Stromal cell of bone marrow (primary cell): ENCODE data around the gene SETSIP.
A peak's percentile ranks its signal among the peaks of the same experiment; 100 is the strongest.
"Not testable (repeated sequence)": the region's sequence is repeated elsewhere in the genome, so short reads cannot be mapped to it uniquely, and the experiment has no call there.

Experiments used
- DNase-seq: peaks from one replicate; pipeline ENCODE4 v3.0.0-alpha.2; 2012; ENCODE audit warnings: low read depth

Gene SETSIP

GRCh38 chr1:92045766-92046495 is 29.3 kb downstream of the SETSIP start:
- no peak for DNase-seq

DNA sequence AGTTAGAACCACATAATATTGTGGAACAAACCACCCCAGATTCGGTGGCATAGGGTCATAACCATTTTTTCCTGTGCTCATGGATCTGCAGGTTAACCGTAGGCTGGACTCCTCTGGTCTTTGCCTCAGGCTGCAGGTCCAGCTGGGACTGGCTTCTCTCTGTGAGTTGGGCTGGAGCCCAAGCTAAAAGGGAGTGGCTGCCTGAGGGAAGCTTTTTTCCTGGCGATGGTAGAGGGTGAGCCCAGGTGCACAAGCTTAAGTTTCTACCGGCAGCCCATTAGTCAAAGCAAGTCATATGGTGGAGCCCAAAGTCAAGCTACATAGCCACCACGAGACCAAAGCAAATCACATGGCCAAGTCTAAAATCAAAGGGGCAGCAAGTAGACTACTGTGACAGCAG is 31.6 kb downstream of the SETSIP start:
- DNase-seq, result no peak

DNA sequence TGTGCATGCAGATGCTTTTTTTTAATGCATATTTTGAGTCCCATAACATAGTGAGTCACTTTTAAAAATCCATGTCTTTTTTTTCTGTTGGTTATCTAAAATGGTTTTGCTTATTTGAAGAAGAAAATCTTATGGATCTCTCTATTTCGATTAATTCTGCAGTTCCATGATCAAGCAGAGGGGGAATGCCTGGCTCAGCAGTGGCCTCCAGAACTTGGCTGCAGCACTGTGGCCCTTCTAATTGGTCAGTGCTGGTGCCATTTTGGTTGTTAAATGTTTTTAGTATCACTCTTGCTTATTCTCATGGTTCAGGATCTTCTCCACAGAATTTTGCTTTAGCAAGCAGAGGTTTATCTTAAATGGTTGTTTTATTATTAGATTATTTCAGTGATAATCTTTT is 34.2 kb downstream of the SETSIP start:
- DNase-seq, result no peak

DNA sequence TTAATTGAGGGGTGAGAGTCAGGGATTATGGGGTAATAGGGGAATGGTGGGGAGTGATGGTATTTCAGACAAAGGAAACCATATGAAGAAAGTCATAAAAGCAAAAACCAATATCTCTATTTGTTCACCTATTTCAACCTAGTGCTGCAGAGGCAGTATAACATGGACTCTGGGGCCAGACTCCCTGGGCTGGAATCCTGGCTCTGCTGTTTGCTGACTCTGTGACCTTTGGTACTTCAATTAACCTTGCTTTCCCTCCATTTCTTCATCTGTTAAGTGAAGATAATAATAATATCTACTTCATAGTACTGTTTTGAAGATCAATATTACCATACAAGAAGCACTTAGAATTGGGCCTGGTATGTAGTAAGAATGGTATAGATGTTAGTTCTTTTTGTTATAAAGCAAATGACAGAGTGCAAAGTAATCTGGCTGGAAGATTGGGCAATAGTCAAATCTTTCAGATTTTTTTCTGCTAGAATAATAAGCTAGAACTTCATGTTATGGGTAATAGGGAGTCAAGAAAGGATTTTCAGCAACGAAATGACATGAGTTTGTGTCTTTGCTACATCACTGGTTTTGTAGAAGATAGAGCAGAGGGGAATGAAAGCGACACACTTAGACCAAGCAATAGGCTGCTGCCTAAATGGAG is 36.4 kb downstream of the SETSIP start:
- no peak for DNase-seq

GRCh38 chr1:92037400-92037799 is 37.8 kb downstream of the SETSIP start:
- no peak for DNase-seq

- DNase-seq, result peak; percentile 2
Measured at GRCh38 chr1:92031281-92032110, 43.7 kb downstream of the SETSIP start.

- DNase-seq, result no peak
Measured at GRCh38 chr1:92030656-92031107, 44.5 kb downstream of the SETSIP start.

- DNase-seq, result no peak
Measured at GRCh38 chr1:92029241-92029922, 45.8 kb downstream of the SETSIP start.

- no peak for DNase-seq
Measured at GRCh38 chr1:92026806-92027205, 48.4 kb downstream of the SETSIP start.

DNA sequence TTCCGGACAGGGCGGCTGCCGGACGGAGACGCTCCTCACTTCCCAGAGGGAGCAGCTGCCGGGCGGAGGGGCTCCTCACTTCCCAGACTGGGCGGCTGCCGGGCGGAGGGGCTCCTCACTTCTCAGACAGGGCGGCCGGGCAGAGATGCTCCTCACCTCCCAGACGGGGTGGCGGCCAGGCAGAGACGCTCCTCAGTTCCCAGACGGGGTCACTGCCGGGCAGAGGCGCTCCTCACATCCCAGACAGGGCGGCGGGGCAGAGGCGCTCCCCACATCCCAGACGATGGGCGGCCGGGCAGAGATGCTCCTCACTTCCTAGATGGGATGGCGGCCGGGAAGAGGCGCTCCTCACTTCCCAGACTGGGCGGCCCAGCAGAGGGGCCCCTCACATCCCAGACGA is 49.2 kb downstream of the SETSIP start:
- not testable (repeated sequence) for DNase-seq
